T-helper 1 cell treated with Interleukin-12 subunit alpha and Interleukin-12 subunit beta and Interleukin-4 antibody, amounts not matched to agents 30 μg/mL and 1 μg/mL, for 36 hours (primary cell): ENCODE data around the gene VLDLR.

ENCODE experiments used
- H3K27ac Mint-ChIP-seq: one replicate; pipeline ENCODE4 v1.8.0; 2021; ENCODE audit warnings: mild to moderate bottlenecking, mixed read lengths
- H3K27me3 Mint-ChIP-seq: one replicate; pipeline ENCODE4 v1.8.0; 2021; ENCODE audit warnings: low read depth, mixed read lengths
- H3K36me3 Mint-ChIP-seq: one replicate; pipeline ENCODE4 v1.8.0; 2021; ENCODE audit warnings: low read depth, mixed read lengths
- H3K4me1 Mint-ChIP-seq: one replicate; pipeline ENCODE4 v1.8.0; 2021; ENCODE audit warnings: low read depth, mixed read lengths
- H3K4me3 Mint-ChIP-seq: one replicate; pipeline ENCODE4 v1.8.0; 2021; ENCODE audit warnings: mild to moderate bottlenecking, moderate library complexity, mixed read lengths
- H3K9me3 Mint-ChIP-seq: one replicate; pipeline ENCODE4 v1.8.0; 2021; ENCODE audit warnings: mixed read lengths

VLDLR gene

GRCh38 chr9:2664174-2665065 lies 42.8 kb downstream of the VLDLR start:
- H3K9me3 Mint-ChIP-seq = no peaks in the 10 kb centered on the region
- no peak overlapping the region for H3K4me3 Mint-ChIP-seq
- no peak overlapping the region for H3K27ac Mint-ChIP-seq
- no peaks in the 10 kb centered on the region for H3K36me3 Mint-ChIP-seq
- H3K4me1 Mint-ChIP-seq = peaks cover 2% of the 10 kb centered on the region
- H3K27me3 Mint-ChIP-seq = no peaks in the 10 kb centered on the region

- Mint-ChIP-seq H3K4me1 (peaks cover 2% of the 10 kb centered on the region), H3K27ac (no peak overlapping the region), H3K27me3 (no peaks in the 10 kb centered on the region), H3K9me3 (no peaks in the 10 kb centered on the region), H3K36me3 (no peaks in the 10 kb centered on the region), H3K4me3 (no peak overlapping the region)
Observed at GRCh38 chr9:2666569-2666968, 45.0 kb downstream of the VLDLR start.

DNA sequence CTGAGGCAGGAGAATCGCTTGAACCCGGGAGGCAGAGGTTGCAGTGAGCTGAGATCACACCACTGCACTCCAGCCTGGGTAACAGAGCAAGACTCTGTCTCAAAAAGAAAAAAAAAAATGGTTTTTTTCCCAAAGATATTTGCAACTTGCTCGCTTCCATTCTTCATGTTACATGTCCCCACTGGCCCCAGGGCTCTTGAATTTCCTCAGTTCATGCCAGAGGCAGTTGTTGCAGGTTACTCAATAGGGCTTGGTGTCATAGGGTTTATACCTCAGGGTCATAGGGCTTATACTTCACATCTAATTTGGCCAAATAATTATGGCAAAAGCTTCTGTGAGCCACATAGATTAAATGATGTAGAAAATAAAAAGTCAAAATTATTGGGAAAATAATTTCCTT lies 51.6 kb downstream of the VLDLR start:
- no peaks in the 10 kb centered on the region for H3K4me1 Mint-ChIP-seq
- no peak overlapping the region for H3K27ac Mint-ChIP-seq
- H3K9me3 Mint-ChIP-seq = no peaks in the 10 kb centered on the region
- H3K36me3 Mint-ChIP-seq = no peaks in the 10 kb centered on the region
- peaks cover 5% of the 10 kb centered on the region for H3K27me3 Mint-ChIP-seq
- H3K4me3 Mint-ChIP-seq = no peak overlapping the region

DNA sequence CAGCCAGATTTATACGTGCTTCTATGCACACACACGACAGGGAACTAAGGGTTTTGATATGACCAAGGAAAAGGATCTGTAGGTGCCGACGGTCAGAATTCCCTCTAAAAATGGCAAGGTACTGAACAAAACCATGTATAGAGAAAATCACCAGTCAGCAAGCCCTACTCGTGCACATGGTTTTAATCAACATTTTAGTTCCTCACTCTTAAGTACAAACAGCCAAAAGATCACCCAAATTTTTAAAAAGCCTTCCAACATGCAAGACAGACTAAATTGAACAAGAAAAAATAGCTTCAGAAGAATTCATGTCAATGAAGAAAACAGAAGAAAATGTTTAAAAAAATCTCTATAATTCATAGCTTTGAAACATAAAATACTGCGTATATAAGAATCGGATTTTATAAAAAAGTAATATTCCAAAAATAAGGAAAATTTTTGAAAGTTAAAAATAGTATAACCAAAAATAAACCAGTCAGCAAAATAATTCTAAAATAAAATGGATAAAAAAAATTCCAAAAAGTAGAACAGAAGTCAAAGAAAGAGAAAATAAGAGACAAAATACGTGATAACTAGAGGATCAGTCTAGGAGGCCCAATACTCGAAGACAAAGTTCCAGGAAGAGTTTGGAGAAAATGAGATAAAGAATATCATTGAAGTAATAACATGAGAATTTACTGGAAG lies 52.7 kb downstream of the VLDLR start:
- Mint-ChIP-seq H3K27ac (no peak overlapping the region), H3K4me1 (no peaks in the 10 kb centered on the region), H3K27me3 (peaks cover 5% of the 10 kb centered on the region), H3K36me3 (no peaks in the 10 kb centered on the region), H3K9me3 (no peaks in the 10 kb centered on the region), H3K4me3 (no peak overlapping the region)

DNA sequence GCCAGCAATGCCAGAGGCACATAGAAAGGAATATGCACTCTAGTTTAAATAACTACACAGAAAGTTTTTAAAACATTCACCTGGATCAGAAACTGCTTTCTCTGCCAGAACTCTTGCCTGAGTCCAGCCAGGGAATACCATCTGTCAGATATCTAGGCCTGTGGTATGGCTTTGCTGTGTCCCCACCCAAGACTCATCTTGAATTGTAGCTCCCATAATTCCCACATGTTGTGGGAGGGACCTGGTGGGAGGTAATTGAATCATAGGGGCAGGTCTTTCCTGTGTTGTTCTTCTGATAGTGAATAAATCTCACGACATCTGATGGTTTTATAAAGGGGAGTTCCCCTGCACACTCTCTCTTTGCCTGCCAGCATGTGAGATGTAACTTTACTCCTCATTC lies 54.2 kb downstream of the VLDLR start:
- Mint-ChIP-seq H3K27ac (no peak overlapping the region), H3K36me3 (no peaks in the 10 kb centered on the region), H3K4me1 (no peaks in the 10 kb centered on the region), H3K9me3 (no peaks in the 10 kb centered on the region), H3K27me3 (peaks cover 5% of the 10 kb centered on the region), H3K4me3 (no peak overlapping the region)

GRCh38 chr9:2676466-2676865 lies 54.9 kb downstream of the VLDLR start:
- no peaks in the 10 kb centered on the region for H3K36me3 Mint-ChIP-seq
- H3K4me3 Mint-ChIP-seq = no peak overlapping the region
- H3K9me3 Mint-ChIP-seq = no peaks in the 10 kb centered on the region
- no peaks in the 10 kb centered on the region for H3K4me1 Mint-ChIP-seq
- H3K27me3 Mint-ChIP-seq = peaks cover 5% of the 10 kb centered on the region
- H3K27ac Mint-ChIP-seq = no peak overlapping the region

- no peaks in the 10 kb centered on the region for H3K36me3 Mint-ChIP-seq
- no peak overlapping the region for H3K27ac Mint-ChIP-seq
- H3K9me3 Mint-ChIP-seq = no peaks in the 10 kb centered on the region
- no peaks in the 10 kb centered on the region for H3K4me1 Mint-ChIP-seq
- H3K4me3 Mint-ChIP-seq = no peak overlapping the region
- H3K27me3 Mint-ChIP-seq = no peaks in the 10 kb centered on the region
Observed at GRCh38 chr9:2677915-2678889, 56.6 kb downstream of the VLDLR start.

GRCh38 chr9:2679011-2679410 lies 57.4 kb downstream of the VLDLR start:
- no peaks in the 10 kb centered on the region for H3K4me1 Mint-ChIP-seq
- no peak overlapping the region for H3K27ac Mint-ChIP-seq
- no peak overlapping the region for H3K4me3 Mint-ChIP-seq
- H3K36me3 Mint-ChIP-seq = no peaks in the 10 kb centered on the region
- no peaks in the 10 kb centered on the region for H3K27me3 Mint-ChIP-seq
- H3K9me3 Mint-ChIP-seq = no peaks in the 10 kb centered on the region

DNA sequence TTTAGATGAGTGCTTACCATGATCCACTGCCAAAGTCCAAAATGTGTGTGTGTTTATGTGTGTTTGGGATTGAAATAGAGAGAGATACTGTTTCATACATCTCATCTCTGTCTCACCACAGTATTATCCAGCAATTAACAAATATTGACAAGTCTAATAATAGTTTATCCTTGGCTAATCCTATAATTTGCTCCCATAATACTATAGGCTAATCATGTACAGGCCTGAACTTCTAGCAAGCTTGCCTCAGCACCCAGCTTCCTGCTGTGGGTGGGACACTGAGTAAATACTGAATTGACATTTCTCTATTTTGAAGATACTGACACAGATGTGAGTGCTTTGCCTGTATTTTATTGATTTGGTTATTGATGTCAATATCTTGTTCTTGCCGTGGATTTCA lies 60.4 kb downstream of the VLDLR start:
- Mint-ChIP-seq H3K9me3 (no peaks in the 10 kb centered on the region), H3K36me3 (no peaks in the 10 kb centered on the region), H3K4me1 (no peaks in the 10 kb centered on the region), H3K27me3 (no peaks in the 10 kb centered on the region), H3K4me3 (no peak overlapping the region), H3K27ac (no peak overlapping the region)

- Mint-ChIP-seq H3K27me3 (no peaks in the 10 kb centered on the region), H3K9me3 (no peaks in the 10 kb centered on the region), H3K4me1 (no peaks in the 10 kb centered on the region), H3K27ac (no peak overlapping the region), H3K36me3 (no peaks in the 10 kb centered on the region), H3K4me3 (no peak overlapping the region)
Observed at GRCh38 chr9:2686911-2687310, 65.3 kb downstream of the VLDLR start.

- no peaks in the 10 kb centered on the region for H3K36me3 Mint-ChIP-seq
- no peak overlapping the region for H3K27ac Mint-ChIP-seq
- no peaks in the 10 kb centered on the region for H3K9me3 Mint-ChIP-seq
- H3K27me3 Mint-ChIP-seq = no peaks in the 10 kb centered on the region
- H3K4me1 Mint-ChIP-seq = no peaks in the 10 kb centered on the region
- no peak overlapping the region for H3K4me3 Mint-ChIP-seq
Observed at GRCh38 chr9:2688636-2689035, 67.0 kb downstream of the VLDLR start.

DNA sequence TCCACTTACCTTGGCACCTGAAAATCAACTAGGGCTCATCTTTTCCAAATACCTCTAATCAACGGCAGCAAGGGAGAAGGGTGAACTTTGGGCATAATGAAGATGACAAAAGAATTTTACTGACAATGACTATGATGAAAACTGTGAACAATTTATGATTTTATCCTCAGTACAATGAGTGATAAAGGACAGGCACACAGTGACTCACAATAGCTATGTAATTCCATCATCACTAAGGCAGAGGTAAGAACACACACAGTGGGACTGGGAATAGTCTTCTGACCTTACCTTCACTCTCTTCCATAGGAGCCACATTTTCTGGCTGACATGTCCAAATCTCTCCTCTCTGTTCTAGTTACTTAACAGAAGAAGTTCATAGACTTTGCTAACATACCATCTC lies 69.6 kb downstream of the VLDLR start:
- no peaks in the 10 kb centered on the region for H3K36me3 Mint-ChIP-seq
- H3K4me1 Mint-ChIP-seq = no peaks in the 10 kb centered on the region
- no peaks in the 10 kb centered on the region for H3K9me3 Mint-ChIP-seq
- no peaks in the 10 kb centered on the region for H3K27me3 Mint-ChIP-seq
- no peak overlapping the region for H3K4me3 Mint-ChIP-seq
- no peak overlapping the region for H3K27ac Mint-ChIP-seq

DNA sequence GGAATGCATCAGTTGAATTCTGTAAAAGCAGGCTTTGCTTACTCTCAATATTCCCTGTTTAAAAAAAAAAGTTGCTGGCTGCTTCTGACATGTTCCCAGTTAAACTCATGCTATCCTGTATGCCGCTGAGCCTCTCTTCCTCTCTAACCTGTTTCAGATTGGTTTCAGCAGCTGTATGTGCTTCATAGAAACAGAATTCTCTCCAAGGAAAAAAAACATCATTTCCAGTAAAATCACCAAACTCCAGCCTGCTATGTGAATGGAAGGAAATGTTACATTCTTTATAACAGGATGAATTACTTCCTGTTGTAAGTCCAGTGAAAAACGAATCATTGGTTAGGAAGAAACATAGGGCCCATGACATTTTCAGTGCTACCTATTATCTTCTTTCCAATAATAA lies 70.0 kb downstream of the VLDLR start:
- H3K27me3 Mint-ChIP-seq = no peaks in the 10 kb centered on the region
- no peaks in the 10 kb centered on the region for H3K9me3 Mint-ChIP-seq
- H3K4me3 Mint-ChIP-seq = no peak overlapping the region
- H3K36me3 Mint-ChIP-seq = no peaks in the 10 kb centered on the region
- H3K27ac Mint-ChIP-seq = no peak overlapping the region
- H3K4me1 Mint-ChIP-seq = no peaks in the 10 kb centered on the region

DNA sequence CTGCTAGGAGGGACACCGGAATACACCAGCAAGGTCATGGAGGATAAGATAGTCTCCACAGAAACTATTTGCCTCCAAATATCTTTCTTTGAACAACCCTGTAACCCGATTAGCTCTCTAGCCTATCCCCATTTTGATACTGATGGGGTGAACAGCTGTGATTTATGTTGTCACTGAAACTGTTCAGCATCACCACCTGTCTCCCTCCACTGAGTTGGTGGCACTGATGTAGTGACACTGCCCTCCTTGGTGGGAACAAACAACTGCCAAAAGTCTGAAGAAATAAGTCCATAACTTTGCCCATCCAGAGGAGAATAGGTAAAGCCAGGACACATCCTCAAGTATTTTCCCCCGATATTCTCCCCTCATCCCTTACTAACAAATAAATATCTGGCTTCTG lies 71.5 kb downstream of the VLDLR start:
- no peaks in the 10 kb centered on the region for H3K4me1 Mint-ChIP-seq
- H3K9me3 Mint-ChIP-seq = no peaks in the 10 kb centered on the region
- H3K36me3 Mint-ChIP-seq = no peaks in the 10 kb centered on the region
- H3K27me3 Mint-ChIP-seq = no peaks in the 10 kb centered on the region
- H3K4me3 Mint-ChIP-seq = no peak overlapping the region
- H3K27ac Mint-ChIP-seq = no peak overlapping the region
